IPS-18a (cell line): ENCODE results near the gene OPRM1.

ENCODE experiments used
- H3K27ac ChIP-seq: one replicate; pipeline ENCODE4 v1.5.1; 2013; ENCODE audit warnings: low read length
- H3K27me3 ChIP-seq: one replicate; pipeline ENCODE4 v1.6.1; 2013; ENCODE audit warnings: mild to moderate bottlenecking, low read length; ENCODE audit not compliant: control insufficient read depth, insufficient read depth
- H3K36me3 ChIP-seq: one replicate; pipeline ENCODE4 v1.6.1; 2013; ENCODE audit warnings: low read depth, low read length; ENCODE audit not compliant: control insufficient read depth
- H3K4me1 ChIP-seq: one replicate; pipeline ENCODE4 v1.6.1; 2013; ENCODE audit warnings: low read depth, low read length; ENCODE audit not compliant: control insufficient read depth
- H3K4me3 ChIP-seq: one replicate; pipeline ENCODE4 v1.5.1; 2013; ENCODE audit warnings: low read length
- H3K9ac ChIP-seq: one replicate; pipeline ENCODE4 v1.6.1; 2013; ENCODE audit warnings: mild to moderate bottlenecking, low read length, moderate library complexity
- H3K9me3 ChIP-seq: one replicate; pipeline ENCODE4 v1.6.1; 2013; ENCODE audit warnings: low read depth, low read length; ENCODE audit not compliant: control insufficient read depth

OPRM1 gene

DNA sequence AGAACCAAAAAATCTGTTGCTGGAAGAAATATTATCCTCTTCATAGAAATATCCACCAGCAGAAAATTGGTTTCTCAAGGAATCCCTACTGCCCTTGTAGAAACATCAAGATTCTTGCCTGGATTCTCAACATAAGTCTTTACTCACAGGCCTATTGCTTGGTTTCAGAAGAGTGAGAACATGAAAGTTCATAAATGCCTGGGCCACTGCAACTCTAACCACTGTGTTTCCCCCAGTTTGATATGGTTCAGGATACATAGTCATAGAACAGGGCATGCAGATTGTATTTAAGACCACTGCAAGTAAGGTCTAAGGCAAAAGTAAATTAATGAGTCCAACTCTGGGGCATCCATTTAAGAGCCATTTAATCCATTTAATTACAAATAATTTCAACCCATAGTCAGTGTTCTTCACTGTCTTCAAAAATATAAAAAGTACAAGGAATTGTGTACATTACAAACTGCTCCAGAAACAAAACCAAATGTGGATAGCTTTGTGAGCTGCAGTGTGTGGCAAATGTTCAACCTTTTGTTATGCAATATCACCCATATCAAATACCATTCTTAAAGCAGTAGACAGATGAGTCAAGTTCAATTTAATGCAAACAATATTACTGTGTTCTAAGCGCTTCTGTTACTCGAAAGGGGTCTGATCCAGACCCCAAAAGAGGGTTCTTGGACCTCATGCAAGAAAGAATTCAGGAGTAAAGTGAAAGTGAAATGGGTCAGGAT, 83.3 kb downstream of the OPRM1 start:
- Histone ChIP-seq H3K36me3 (no peaks in the 10 kb centered on the region), H3K27me3 (no peaks in the 10 kb centered on the region), H3K4me3 (no peak overlapping the region), H3K27ac (no peak overlapping the region), H3K4me1 (peaks cover 2% of the 10 kb centered on the region), H3K9ac (no peak overlapping the region), H3K9me3 (no peaks in the 10 kb centered on the region)

GRCh38 chr6:154123155-154123956, 84.3 kb downstream of the OPRM1 start:
- H3K36me3 ChIP-seq: no peaks in the 10 kb centered on the region
- H3K9ac ChIP-seq: no peak overlapping the region
- H3K27ac ChIP-seq: no peak overlapping the region
- H3K9me3 ChIP-seq: no peaks in the 10 kb centered on the region
- no peaks in the 10 kb centered on the region for H3K27me3 ChIP-seq
- H3K4me3 ChIP-seq: no peak overlapping the region
- peaks cover 11% of the 10 kb centered on the region for H3K4me1 ChIP-seq

DNA sequence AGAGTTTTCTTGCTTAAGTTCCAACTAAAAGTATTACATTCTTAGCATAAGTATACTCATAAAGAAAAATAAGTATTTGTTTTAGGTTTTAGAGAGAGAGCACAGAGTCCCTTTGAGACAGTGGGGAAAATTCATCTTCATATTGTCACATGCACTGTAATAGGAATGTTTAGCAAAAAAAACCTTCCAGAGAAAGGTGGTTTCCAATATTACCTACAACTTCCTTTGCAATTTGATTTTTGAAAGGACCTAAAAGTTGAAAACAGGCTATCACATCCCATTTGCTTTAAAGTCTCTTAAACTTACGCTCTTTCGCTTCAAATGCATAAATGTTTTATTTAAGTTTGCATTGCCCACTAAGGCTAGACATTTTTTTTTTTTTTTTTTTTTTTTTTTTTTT, 86.4 kb downstream of the OPRM1 start:
- H3K36me3 ChIP-seq: no peaks in the 10 kb centered on the region
- no peak overlapping the region for H3K27ac ChIP-seq
- H3K27me3 ChIP-seq: no peaks in the 10 kb centered on the region
- no peak overlapping the region for H3K4me3 ChIP-seq
- H3K9me3 ChIP-seq: no peaks in the 10 kb centered on the region
- H3K9ac ChIP-seq: no peak overlapping the region
- peaks cover 13% of the 10 kb centered on the region for H3K4me1 ChIP-seq

DNA sequence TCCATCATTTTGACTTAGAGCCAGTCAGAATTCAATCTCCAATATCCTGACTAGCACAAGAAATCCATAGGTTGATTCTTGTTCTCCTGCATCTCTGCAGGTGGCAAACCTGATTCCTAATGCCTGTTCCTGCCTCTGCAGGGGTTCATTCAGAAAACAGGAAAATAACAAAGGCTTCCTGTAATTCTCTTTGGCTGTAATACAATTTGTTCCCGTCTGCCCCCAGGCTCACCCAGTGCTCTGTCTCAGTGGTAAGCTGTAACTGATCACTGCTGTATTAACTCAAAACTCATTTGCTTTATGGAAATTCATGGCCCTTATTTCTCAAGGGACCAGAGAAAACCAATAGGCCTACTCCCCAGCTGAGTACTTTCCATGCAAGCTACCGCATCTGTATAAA, 88.6 kb downstream of the OPRM1 start:
- no peak overlapping the region for H3K4me3 ChIP-seq
- no peak overlapping the region for H3K9ac ChIP-seq

GRCh38 chr6:154134471-154135147, 95.6 kb downstream of the OPRM1 start:
- Histone ChIP-seq H3K4me1 (peaks cover under 1% of the 10 kb centered on the region), H3K27me3 (no peaks in the 10 kb centered on the region), H3K36me3 (no peaks in the 10 kb centered on the region), H3K9ac (no peak overlapping the region), H3K9me3 (no peaks in the 10 kb centered on the region), H3K27ac (no peak overlapping the region), H3K4me3 (no peak overlapping the region)

More for the DNA sequence above, 88.6 kb downstream of the OPRM1 start:
- no peaks in the 10 kb centered on the region for H3K27me3 ChIP-seq
- H3K36me3 ChIP-seq: no peaks in the 10 kb centered on the region
- no peak overlapping the region for H3K27ac ChIP-seq
- H3K4me1 ChIP-seq: peaks cover 13% of the 10 kb centered on the region
- H3K9me3 ChIP-seq: no peaks in the 10 kb centered on the region

DNA sequence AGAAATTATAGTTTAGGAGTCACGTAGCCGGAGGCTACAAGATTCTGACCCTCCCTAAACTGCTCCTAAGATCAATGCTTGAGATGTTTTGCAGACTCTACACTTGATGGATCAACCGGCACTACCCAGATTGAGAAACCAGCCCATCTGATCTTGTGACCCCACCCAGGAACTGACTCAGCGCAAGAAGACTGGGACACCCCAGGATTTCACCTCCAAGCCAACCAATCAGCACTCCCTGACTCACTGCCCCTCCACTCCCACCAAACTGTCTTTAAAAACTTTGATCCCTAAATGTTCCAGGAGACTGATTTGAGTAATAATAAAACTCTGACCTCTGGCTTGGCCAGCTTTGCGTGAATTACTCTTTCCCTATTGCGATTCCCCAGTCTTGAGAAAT, 99.8 kb downstream of the OPRM1 start:
- Histone ChIP-seq H3K4me3 (no peak overlapping the region), H3K9ac (no peak overlapping the region), H3K27ac (no peak overlapping the region), H3K9me3 (no peaks in the 10 kb centered on the region), H3K4me1 (peaks cover 5% of the 10 kb centered on the region), H3K36me3 (no peaks in the 10 kb centered on the region), H3K27me3 (no peaks in the 10 kb centered on the region)

- H3K9me3 ChIP-seq: no peaks in the 10 kb centered on the region
Measured at GRCh38 chr6:154139892-154140291, 100.9 kb downstream of the OPRM1 start.

DNA sequence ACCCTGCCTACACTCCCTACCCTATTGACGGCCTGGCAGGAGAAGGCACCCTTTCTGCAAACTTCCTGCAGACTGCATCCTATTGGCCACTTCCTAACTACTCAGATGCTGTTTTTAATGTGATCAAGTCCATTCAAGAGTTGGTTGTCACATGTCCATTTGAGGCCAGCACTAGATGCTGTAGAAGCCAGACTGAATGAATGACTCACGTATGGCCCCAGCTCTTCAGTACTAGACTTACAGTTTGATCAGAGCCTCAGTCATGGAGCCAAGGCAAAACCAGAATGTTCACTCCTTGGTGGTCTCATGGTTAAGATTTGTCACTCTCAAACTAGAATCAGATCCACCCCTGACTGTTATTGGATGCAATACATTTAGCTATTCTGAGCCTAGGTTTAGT, 101.7 kb downstream of the OPRM1 start:
- Histone ChIP-seq H3K27ac (no peak overlapping the region), H3K9me3 (no peaks in the 10 kb centered on the region), H3K9ac (no peak overlapping the region), H3K27me3 (no peaks in the 10 kb centered on the region), H3K4me1 (peaks cover 5% of the 10 kb centered on the region), H3K36me3 (no peaks in the 10 kb centered on the region), H3K4me3 (no peak overlapping the region)

More at GRCh38 chr6:154139892-154140291, 100.9 kb downstream of the OPRM1 start:
- H3K9ac ChIP-seq: no peak overlapping the region
- H3K4me3 ChIP-seq: no peak overlapping the region
- no peak overlapping the region for H3K27ac ChIP-seq
- no peaks in the 10 kb centered on the region for H3K27me3 ChIP-seq
- no peaks in the 10 kb centered on the region for H3K36me3 ChIP-seq
- H3K4me1 ChIP-seq: peaks cover 5% of the 10 kb centered on the region

DNA sequence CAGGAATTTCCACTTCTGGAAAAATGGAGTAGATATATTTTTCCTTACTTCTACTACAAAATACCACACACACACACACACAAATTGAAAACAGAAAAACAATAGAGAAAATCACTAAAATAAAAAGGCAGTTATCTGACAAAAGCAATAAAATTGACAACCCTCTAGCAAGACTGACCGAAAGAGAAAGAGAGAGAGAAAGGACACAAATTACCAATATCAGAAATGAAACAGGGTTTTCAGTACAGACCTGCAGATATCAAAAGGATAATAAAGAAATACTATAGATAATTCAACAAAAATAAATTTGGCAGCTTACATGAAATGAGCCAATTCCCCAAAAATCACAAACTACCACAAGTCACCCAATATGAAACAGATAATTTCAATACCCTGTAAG, 104.7 kb downstream of the OPRM1 start:
- H3K9ac ChIP-seq: no peak overlapping the region
- no peak overlapping the region for H3K27ac ChIP-seq
- no peaks in the 10 kb centered on the region for H3K36me3 ChIP-seq
- H3K4me1 ChIP-seq: peaks cover 5% of the 10 kb centered on the region
- no peaks in the 10 kb centered on the region for H3K27me3 ChIP-seq
- H3K4me3 ChIP-seq: no peak overlapping the region
- no peaks in the 10 kb centered on the region for H3K9me3 ChIP-seq

- Histone ChIP-seq H3K27ac (no peak overlapping the region), H3K36me3 (no peaks in the 10 kb centered on the region), H3K27me3 (no peaks in the 10 kb centered on the region), H3K4me3 (no peak overlapping the region), H3K9ac (no peak overlapping the region), H3K4me1 (no peaks in the 10 kb centered on the region), H3K9me3 (peaks cover 8% of the 10 kb centered on the region)
Measured at GRCh38 chr6:154154389-154154967, 115.4 kb downstream of the OPRM1 start.

GRCh38 chr6:154156135-154156896, 117.3 kb downstream of the OPRM1 start:
- Histone ChIP-seq H3K9me3 (peaks cover 8% of the 10 kb centered on the region), H3K27me3 (no peaks in the 10 kb centered on the region), H3K4me1 (no peaks in the 10 kb centered on the region), H3K4me3 (no peak overlapping the region), H3K27ac (no peak overlapping the region), H3K9ac (no peak overlapping the region), H3K36me3 (no peaks in the 10 kb centered on the region)
